Mucosa of descending colon (tissue), 3 donors: ENCODE data around the gene PPP6R3. TPM values are rescaled to one million over a fixed set of nuclear protein-coding genes. Genes with fewer than 3 reads are reported as not detected.

Experiments used
- ATAC-seq: fragments of 200-7000 bp; cut with Tn5 transposase; one replicate; pipeline ENCODE4 v1.9.1; 2020; ENCODE audit warnings: mild to moderate bottlenecking, moderate library complexity
- DNase-seq, 3 donors: peaks; one replicate each; pipeline ENCODE4 v3.0.0-alpha.2; 2020
- H3K36me3 ChIP-seq: fragments of 200-600 bp; one replicate; pipeline ENCODE4 v1.8.0; 2021; ENCODE audit warnings: low read depth, mild to moderate bottlenecking
- H3K4me1 ChIP-seq: fragments of 200-600 bp; one replicate; pipeline ENCODE4 v1.8.0; 2021; ENCODE audit warnings: low read depth, mild to moderate bottlenecking
- H3K4me3 ChIP-seq: fragments of 200-600 bp; one replicate; pipeline ENCODE4 v1.8.0; 2021; ENCODE audit warnings: mild to moderate bottlenecking
- H3K9me3 ChIP-seq: fragments of 200-600 bp; one replicate; pipeline ENCODE4 v1.8.0; 2021; ENCODE audit warnings: mild to moderate bottlenecking
- CTCF ChIP-seq: fragments of 200-600 bp; IDR thresholded peaks from one replicate; pipeline ENCODE4 v1.8.0; 2022; ENCODE audit warnings: antibody characterized with exemption, mild to moderate bottlenecking
- intact Hi-C, 2 donors: fragments of 100-400 bp; cut with DNase I in 1 of 2; cut with micrococcal nuclease in 1 of 2; formaldehyde crosslinking; loops; one replicate each; pipeline versions ENCODE4 v1.11.0 to v1.11.1; 2022; cut with DNase I, micrococcal nuclease
- total RNA-seq, 3 donors: library from RNA; stranded (reverse); fragmentation: NEBNext Ultra II Directional in 2 of 3; extraction: Animal tissue kit (Norgen Biotek cat#: 25700) in 2 of 3; gene quantifications; one replicate each; pipeline versions ENCODE4 v1.2.1 to v1.2.4, GENCODE V29; 2021 to 2023
- donor health status: DM: no; HTN: no; CAD: no; lungs with moderate emphysema.
- donor health status: DM: no; HTN: no; CAD: no.
- donor health status: DM: no; HTN: yes; CAD: no.

Gene PPP6R3
- total RNA-seq, 3 donors from 2014 or later = 107 to 141 (median 115) TPM

- no peak for TF ChIP-seq CTCF
- Histone ChIP-seq H3K9me3 (no peaks in the 10 kb centered on the region), H3K36me3 (no peaks in the 10 kb centered on the region), H3K4me1 (peaks cover 35% of the 10 kb centered on the region), H3K4me3 (no peak overlapping the region)
- intact Hi-C loops = loop anchor here in 1 of 2 donors (2.0 kb wide), 1 partner anchor 22 kb away; no protein-coding TSS in a partner anchor
- peak; percentile 40 for ATAC-seq
- peak in 2 of 3 donors; percentile 29 to 39 for DNase-seq
Observed at GRCh38 chr11:68524681-68525080, 64.1 kb downstream of the PPP6R3 start.

- peak; percentile 78 for ATAC-seq
- no peak for DNase-seq
- H3K4me3 ChIP-seq = no peak overlapping the region
- no peaks in the 10 kb centered on the region for H3K36me3 ChIP-seq
- peaks cover 35% of the 10 kb centered on the region for H3K4me1 ChIP-seq
- TF ChIP-seq CTCF = no peak
- H3K9me3 ChIP-seq = no peaks in the 10 kb centered on the region
- intact Hi-C loops = loop anchor here in 1 of 2 donors (2.0 kb wide), 1 partner anchor 21 kb away; no protein-coding TSS in a partner anchor
Observed at GRCh38 chr11:68525336-68525735, 64.8 kb downstream of the PPP6R3 start.

GRCh38 chr11:68525930-68526329, 65.4 kb downstream of the PPP6R3 start:
- H3K4me3 ChIP-seq = no peak overlapping the region
- DNase-seq = no peak
- H3K9me3 ChIP-seq = no peaks in the 10 kb centered on the region
- peak; percentile 9 for ATAC-seq
- intact Hi-C loops = loop anchor here in 1 of 2 donors (2.0 kb wide), 1 partner anchor 21 kb away; no protein-coding TSS in a partner anchor
- H3K4me1 ChIP-seq = peaks cover 35% of the 10 kb centered on the region
- H3K36me3 ChIP-seq = no peaks in the 10 kb centered on the region
- TF ChIP-seq CTCF = no peak

GRCh38 chr11:68527585-68527984, 67.0 kb downstream of the PPP6R3 start:
- intact Hi-C loops = no loop called here
- peaks cover 28% of the 10 kb centered on the region for H3K4me1 ChIP-seq
- no peaks in the 10 kb centered on the region for H3K36me3 ChIP-seq
- no peak for TF ChIP-seq CTCF
- no peak overlapping the region for H3K4me3 ChIP-seq
- ATAC-seq (no peak), DNase-seq (no peak)
- no peaks in the 10 kb centered on the region for H3K9me3 ChIP-seq

GRCh38 chr11:68528630-68529029, 68.1 kb downstream of the PPP6R3 start:
- Histone ChIP-seq H3K4me3 (no peak overlapping the region), H3K36me3 (no peaks in the 10 kb centered on the region), H3K9me3 (no peaks in the 10 kb centered on the region), H3K4me1 (peaks cover 27% of the 10 kb centered on the region)
- no peak for DNase-seq
- no peak for TF ChIP-seq CTCF
- ATAC-seq = peak; percentile 65
- intact Hi-C loops = no loop called here
